Thoracic aorta endothelial cell (primary cell): Measurements from ENCODE around the gene FAM163A. TPM values are rescaled to one million over a fixed set of nuclear protein-coding genes. Genes with fewer than 3 reads are reported as not detected.

Experiments used
- total RNA-seq: library from RNA; depleted of rRNA; stranded (reverse); fragments of >200 nt; gene quantifications from 2 replicates; pipeline ENCODE4 v1.2.3, GENCODE V29; 2012

Gene FAM163A
- total RNA-seq: not detected in 2 replicates

GRCh38 chr1:179742717-179743678, at the start of gene FAM163A:
FAM163A (plus strand) TSS chr1:179743291; CDS start chr1:179813098, 69,807 bp downstream.

Other genes with a start within 250 kb of the FAM163A start
- gene NPHS2, start 167.3 kb upstream of the FAM163A start, total RNA-seq: not detected in 2 replicates
- not detected in 2 replicates for gene TDRD5, start 151.5 kb upstream of the FAM163A start, total RNA-seq
- gene TOR1AIP2, start 134.5 kb downstream of the FAM163A start, total RNA-seq: 203 and 204 TPM in 2 replicates
- gene TOR1AIP1, start 139.0 kb downstream of the FAM163A start, total RNA-seq: 48.8 and 53.9 TPM in 2 replicates
- gene CEP350, start 211.5 kb downstream of the FAM163A start, total RNA-seq: 58.4 and 60.8 TPM in 2 replicates